ENCODE results near the gene TGM3.

DNA sequence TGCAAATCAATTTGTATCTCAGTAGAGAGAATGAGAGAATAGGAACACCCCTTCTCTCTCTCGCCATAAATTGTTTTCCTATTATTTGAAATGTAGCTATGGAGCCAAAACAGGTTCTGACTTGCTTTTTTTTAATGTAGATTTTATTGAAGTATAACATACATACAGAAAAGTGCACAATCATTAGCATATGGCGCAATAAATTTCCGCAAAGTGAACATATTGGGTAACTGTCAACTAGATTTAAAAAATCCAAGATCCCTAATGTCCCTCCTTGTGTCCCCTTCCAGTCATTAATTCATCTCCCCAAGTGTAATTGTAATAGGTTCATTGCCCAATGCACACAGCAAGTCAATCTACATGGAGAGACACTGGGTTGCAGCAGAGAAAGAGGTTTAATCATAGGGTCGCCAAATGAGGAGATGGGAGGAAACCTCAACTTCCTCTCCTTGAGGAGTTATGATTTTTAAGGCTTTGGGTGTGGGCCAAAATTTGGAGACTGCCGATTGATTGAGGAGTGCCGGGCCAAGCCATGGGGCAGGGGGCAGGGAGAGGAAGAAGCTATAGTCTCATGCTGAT lies 43.3 kb upstream of the TGM3 start:
- TF ChIP-seq, protein P1, sequence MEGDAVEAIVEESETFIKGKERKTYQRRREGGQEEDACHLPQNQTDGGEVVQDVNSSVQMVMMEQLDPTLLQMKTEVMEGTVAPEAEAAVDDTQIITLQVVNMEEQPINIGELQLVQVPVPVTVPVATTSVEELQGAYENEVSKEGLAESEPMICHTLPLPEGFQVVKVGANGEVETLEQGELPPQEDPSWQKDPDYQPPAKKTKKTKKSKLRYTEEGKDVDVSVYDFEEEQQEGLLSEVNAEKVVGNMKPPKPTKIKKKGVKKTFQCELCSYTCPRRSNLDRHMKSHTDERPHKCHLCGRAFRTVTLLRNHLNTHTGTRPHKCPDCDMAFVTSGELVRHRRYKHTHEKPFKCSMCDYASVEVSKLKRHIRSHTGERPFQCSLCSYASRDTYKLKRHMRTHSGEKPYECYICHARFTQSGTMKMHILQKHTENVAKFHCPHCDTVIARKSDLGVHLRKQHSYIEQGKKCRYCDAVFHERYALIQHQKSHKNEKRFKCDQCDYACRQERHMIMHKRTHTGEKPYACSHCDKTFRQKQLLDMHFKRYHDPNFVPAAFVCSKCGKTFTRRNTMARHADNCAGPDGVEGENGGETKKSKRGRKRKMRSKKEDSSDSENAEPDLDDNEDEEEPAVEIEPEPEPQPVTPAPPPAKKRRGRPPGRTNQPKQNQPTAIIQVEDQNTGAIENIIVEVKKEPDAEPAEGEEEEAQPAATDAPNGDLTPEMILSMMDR (IDR thresholded peaks at IDR 0.05 in 2 of 3, conservative IDR thresholded peaks at IDR 0.05 in 1 of 3; ENCODE audit: control insufficient read depth in 2 of 3, extremely low read depth in 1 of 3, insufficient read depth in 1 of 3, low read depth in 3 of 3, low read length in 3 of 3), result no peak
- no peak for TF ChIP-seq CBFB (IDR thresholded peaks at IDR 0.05; ENCODE audit: low read depth)
- TF ChIP-seq, protein P2, sequence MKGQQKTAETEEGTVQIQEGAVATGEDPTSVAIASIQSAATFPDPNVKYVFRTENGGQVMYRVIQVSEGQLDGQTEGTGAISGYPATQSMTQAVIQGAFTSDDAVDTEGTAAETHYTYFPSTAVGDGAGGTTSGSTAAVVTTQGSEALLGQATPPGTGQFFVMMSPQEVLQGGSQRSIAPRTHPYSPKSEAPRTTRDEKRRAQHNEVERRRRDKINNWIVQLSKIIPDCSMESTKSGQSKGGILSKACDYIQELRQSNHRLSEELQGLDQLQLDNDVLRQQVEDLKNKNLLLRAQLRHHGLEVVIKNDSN (IDR thresholded peaks at IDR 0.05; ENCODE audit: borderline replicate concordance, extremely low read length, insufficient read depth, low read depth, low read length), result no peak
- no peak for TF ChIP-seq POLR2AphosphoS5 (IDR thresholded peaks at IDR 0.05; ENCODE audit: low read length)
- TF ChIP-seq IRF4 (IDR thresholded peaks at IDR 0.05; ENCODE audit: low read depth, low read length), result no peak
- no peak for TF ChIP-seq POLR2A (IDR thresholded peaks at IDR 0.05; ENCODE audit: low read depth, low read length)
- no peak for TF ChIP-seq RCOR1 (conservative IDR thresholded peaks at IDR 0.05; ENCODE audit: low read depth, low read length)
- no peak for TF ChIP-seq ZNF274 (IDR thresholded peaks at IDR 0.05; ENCODE audit: insufficient read depth, insufficient read length)
- no peak for TF ChIP-seq ZNF384 (IDR thresholded peaks at IDR 0.05; ENCODE audit: borderline replicate concordance, low read depth, low read length)
- TF ChIP-seq, protein P3, sequence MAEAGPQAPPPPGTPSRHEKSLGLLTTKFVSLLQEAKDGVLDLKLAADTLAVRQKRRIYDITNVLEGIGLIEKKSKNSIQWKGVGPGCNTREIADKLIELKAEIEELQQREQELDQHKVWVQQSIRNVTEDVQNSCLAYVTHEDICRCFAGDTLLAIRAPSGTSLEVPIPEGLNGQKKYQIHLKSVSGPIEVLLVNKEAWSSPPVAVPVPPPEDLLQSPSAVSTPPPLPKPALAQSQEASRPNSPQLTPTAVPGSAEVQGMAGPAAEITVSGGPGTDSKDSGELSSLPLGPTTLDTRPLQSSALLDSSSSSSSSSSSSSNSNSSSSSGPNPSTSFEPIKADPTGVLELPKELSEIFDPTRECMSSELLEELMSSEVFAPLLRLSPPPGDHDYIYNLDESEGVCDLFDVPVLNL (IDR thresholded peaks at IDR 0.05; ENCODE audit: low read depth, low read length), result no peak
- no peak for TF ChIP-seq CHD4 (IDR thresholded peaks at IDR 0.05)
- TF ChIP-seq CHD2 (IDR thresholded peaks at IDR 0.05; ENCODE audit: borderline replicate concordance, low read depth, low read length), result no peak
- TF ChIP-seq, protein P4, sequence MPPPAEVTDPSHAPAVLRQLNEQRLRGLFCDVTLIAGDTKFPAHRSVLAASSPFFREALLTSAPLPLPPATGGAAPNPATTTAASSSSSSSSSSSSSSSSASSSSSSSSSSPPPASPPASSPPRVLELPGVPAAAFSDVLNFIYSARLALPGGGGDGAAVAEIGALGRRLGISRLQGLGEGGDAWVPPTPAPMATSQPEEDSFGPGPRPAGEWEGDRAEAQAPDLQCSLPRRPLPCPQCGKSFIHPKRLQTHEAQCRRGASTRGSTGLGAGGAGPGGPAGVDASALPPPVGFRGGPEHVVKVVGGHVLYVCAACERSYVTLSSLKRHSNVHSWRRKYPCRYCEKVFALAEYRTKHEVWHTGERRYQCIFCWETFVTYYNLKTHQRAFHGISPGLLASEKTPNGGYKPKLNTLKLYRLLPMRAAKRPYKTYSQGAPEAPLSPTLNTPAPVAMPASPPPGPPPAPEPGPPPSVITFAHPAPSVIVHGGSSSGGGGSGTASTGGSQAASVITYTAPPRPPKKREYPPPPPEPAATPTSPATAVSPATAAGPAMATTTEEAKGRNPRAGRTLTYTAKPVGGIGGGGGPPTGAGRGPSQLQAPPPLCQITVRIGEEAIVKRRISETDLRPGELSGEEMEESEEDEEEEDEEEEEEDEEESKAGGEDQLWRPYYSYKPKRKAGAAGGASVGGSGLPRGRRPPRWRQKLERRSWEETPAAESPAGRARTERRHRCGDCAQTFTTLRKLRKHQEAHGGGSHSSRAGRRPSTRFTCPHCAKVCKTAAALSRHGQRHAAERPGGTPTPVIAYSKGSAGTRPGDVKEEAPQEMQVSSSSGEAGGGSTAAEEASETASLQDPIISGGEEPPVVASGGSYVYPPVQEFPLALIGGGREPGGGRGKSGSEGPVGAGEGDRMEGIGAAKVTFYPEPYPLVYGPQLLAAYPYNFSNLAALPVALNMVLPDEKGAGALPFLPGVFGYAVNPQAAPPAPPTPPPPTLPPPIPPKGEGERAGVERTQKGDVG (CRISPR knock-in tag; IDR thresholded peaks at IDR 0.05), result no peak

Measured in GM12878 (cell line).